Uterus (tissue), 4 donors: ENCODE data around the gene CPLX1. TPM values are rescaled to one million over a fixed set of nuclear protein-coding genes. Genes with fewer than 3 reads are reported as not detected.

Experiments
- DNase-seq, 2 donors: peaks; one replicate each; pipeline ENCODE4 v3.0.0-alpha.2; 2019 to 2020
- H3K27ac ChIP-seq, 2 donors: fragments of 200-600 bp; sonication (generic); 1 replicate in 1 of 2; 2 replicates in 1 of 2; pipeline ENCODE4 v1.5.1; 2016 to 2018
- H3K27me3 ChIP-seq, 2 donors: fragments of 200-600 bp; sonication (generic); one replicate each; pipeline ENCODE4 v1.5.1; 2018 to 2019; ENCODE audit warnings: control low read depth in 1 of 2
- H3K36me3 ChIP-seq, 2 donors: fragments of 200-600 bp; sonication (generic); one replicate each; pipeline ENCODE4 v1.5.1; 2019; ENCODE audit warnings: control low read depth in 1 of 2
- H3K4me1 ChIP-seq, 2 donors: fragments of 200-600 bp; sonication (generic); one replicate each; pipeline ENCODE4 v1.5.1; 2018 to 2019; ENCODE audit warnings: control low read depth in 1 of 2
- H3K4me3 ChIP-seq, 2 donors: fragments of 200-600 bp; sonication (generic); 1 replicate in 1 of 2; 2 replicates in 1 of 2; pipeline ENCODE4 v1.5.1; 2018 to 2019; ENCODE audit warnings: mild to moderate bottlenecking in 1 of 2
- H3K9me3 ChIP-seq, 2 donors: fragments of 200-600 bp; sonication (generic); one replicate each; pipeline ENCODE4 v1.5.1; 2019; ENCODE audit warnings: control low read depth in 1 of 2
- POLR2A ChIP-seq, 2 donors: fragments of 450-650 bp; IDR thresholded peaks; one replicate each; pipeline ENCODE4 v1.6.1; 2016; ENCODE audit warnings: antibody characterized with exemption in 2 of 2, mild to moderate bottlenecking in 1 of 2, moderate library complexity in 1 of 2
- intact Hi-C: fragments of 100-400 bp; cut with DNase I; formaldehyde crosslinking; loops from one replicate; pipeline ENCODE4 v1.15.1; 2023; ENCODE audit warnings: low total_unique reads
- total RNA-seq, 4 donors: library from RNA; depleted of rRNA in 3 of 4; stranded (reverse); fragments of >200 nt in 3 of 4; gene quantifications; one replicate each; pipeline versions ENCODE4 v1.1.0 to v1.2.4, GENCODE V29; 2014 to 2023
- TF ChIP-seq, protein P1 (sequence below), 4 experiments: fragments of 200-600 bp in 2 of 4; fragments of 450-650 bp in 2 of 4; sonication (generic) in 2 of 4; IDR thresholded peaks; one replicate each; pipeline ENCODE4 v1.5.1; 2016 to 2019; ENCODE audit warnings: antibody characterized with exemption in 4 of 4, mild to moderate bottlenecking in 2 of 4, moderate library complexity in 1 of 4
- donor health status: DM: yes; HTN: yes; CAD: no.

Gene CPLX1
- total RNA-seq, 4 donors from 2014 or later: 0.14 to 15.1 (median 2.0) TPM

DNA sequence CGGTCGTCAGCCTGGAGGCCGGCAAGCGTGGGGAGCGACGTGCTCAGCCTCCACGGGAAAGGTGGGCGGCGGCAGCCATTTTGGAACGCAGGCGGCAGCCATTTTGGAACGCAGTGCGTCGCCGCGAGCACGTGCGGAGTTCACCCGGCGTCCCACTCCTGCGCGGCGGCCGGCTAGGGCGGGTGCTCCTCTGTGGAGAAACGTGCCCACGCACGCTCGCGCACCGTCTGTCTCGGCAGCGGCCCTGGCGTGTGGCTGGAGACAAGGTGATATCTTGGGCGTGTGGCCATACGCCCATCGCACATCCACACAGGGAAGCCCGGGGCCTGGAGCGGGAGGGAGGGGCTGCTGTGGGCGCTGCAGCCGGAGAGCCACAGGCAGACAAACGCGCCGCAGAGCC is 21.1 kb downstream of the CPLX1 start:
- no peak overlapping the region for H3K27ac ChIP-seq
- no peaks in the 10 kb centered on the region for H3K4me1 ChIP-seq
- H3K36me3 ChIP-seq: no peaks in the 10 kb centered on the region
- no peaks in the 10 kb centered on the region for H3K9me3 ChIP-seq
- H3K27me3 ChIP-seq: peaks cover 0 to 9% of the 10 kb centered on the region in 2 donors
- intact Hi-C loops: no loop called here
- TF ChIP-seq POLR2A (IDR thresholded peaks at IDR 0.05): no peak
- TF ChIP-seq, protein P1, sequence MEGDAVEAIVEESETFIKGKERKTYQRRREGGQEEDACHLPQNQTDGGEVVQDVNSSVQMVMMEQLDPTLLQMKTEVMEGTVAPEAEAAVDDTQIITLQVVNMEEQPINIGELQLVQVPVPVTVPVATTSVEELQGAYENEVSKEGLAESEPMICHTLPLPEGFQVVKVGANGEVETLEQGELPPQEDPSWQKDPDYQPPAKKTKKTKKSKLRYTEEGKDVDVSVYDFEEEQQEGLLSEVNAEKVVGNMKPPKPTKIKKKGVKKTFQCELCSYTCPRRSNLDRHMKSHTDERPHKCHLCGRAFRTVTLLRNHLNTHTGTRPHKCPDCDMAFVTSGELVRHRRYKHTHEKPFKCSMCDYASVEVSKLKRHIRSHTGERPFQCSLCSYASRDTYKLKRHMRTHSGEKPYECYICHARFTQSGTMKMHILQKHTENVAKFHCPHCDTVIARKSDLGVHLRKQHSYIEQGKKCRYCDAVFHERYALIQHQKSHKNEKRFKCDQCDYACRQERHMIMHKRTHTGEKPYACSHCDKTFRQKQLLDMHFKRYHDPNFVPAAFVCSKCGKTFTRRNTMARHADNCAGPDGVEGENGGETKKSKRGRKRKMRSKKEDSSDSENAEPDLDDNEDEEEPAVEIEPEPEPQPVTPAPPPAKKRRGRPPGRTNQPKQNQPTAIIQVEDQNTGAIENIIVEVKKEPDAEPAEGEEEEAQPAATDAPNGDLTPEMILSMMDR (IDR thresholded peaks at IDR 0.05): no peak
- DNase-seq: no peak
- H3K4me3 ChIP-seq: no peak overlapping the region

DNA sequence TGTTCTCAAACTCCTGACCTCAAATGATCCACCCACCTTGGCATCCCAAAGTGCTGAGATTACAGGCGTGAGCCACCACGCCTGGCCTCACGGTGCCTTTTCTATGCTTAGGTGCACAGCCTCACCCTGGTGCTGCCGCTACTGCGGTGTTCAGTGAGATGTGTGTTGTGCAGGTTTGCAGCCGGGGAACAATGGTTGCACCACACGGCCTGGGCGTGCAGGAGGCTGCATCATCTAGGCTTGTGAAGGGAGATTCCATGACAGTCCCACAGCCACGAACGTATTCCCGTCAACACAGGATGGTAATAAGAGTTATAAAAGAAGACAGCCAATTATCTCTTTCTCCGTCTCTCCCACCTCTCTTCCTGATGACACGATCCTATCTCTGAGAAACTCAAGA is 22.0 kb downstream of the CPLX1 start:
- H3K4me3 ChIP-seq: no peak overlapping the region
- H3K4me1 ChIP-seq: no peaks in the 10 kb centered on the region
- intact Hi-C loops: no loop called here
- no peaks in the 10 kb centered on the region for H3K36me3 ChIP-seq
- no peaks in the 10 kb centered on the region for H3K9me3 ChIP-seq
- no peak for TF ChIP-seq POLR2A (IDR thresholded peaks at IDR 0.05)
- TF ChIP-seq, protein P1 (IDR thresholded peaks at IDR 0.05): no peak
- DNase-seq: no peak
- H3K27ac ChIP-seq: no peak overlapping the region
- H3K27me3 ChIP-seq: peaks cover 0 to 9% of the 10 kb centered on the region in 2 donors

DNA sequence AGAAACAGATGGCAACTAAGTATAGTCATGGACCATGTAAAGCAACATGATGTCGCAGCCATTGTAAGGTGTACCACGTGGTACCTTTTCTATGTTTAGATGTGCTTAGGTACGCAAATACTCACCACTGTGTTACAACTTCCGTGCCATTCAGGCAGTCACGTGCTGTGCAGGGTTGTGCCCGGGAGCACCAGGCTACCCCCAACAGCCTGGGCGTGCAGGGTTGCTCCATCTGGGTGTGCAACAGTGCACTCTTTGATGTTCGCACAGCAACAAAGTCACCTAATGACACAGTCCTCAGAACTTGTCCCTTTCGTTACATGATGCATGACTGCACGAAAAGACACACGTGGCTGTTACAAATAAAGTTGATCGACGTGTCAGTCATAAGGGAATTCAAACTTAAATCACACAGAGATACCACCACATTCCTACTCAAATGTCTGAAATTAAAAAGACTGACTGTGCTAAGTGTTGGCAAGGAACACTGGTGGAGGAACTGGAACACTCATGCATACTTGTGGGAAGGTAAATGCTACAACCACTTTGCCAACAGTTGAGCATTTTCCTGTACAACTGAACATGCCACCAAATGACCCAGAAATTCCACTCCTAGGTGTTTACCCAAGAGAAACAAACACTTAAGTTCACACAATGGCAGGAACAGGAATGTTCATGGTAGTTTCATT is 24.3 kb downstream of the CPLX1 start:
- peaks cover 0 to 5% of the 10 kb centered on the region in 2 donors for H3K27me3 ChIP-seq
- no peaks in the 10 kb centered on the region for H3K4me1 ChIP-seq
- H3K4me3 ChIP-seq: no peak overlapping the region
- intact Hi-C loops: no loop called here
- H3K27ac ChIP-seq: no peak overlapping the region
- H3K9me3 ChIP-seq: no peaks in the 10 kb centered on the region
- DNase-seq: no peak
- no peak for TF ChIP-seq POLR2A (IDR thresholded peaks at IDR 0.05)
- TF ChIP-seq, protein P1 (IDR thresholded peaks at IDR 0.05): no peak
- no peaks in the 10 kb centered on the region for H3K36me3 ChIP-seq

DNA sequence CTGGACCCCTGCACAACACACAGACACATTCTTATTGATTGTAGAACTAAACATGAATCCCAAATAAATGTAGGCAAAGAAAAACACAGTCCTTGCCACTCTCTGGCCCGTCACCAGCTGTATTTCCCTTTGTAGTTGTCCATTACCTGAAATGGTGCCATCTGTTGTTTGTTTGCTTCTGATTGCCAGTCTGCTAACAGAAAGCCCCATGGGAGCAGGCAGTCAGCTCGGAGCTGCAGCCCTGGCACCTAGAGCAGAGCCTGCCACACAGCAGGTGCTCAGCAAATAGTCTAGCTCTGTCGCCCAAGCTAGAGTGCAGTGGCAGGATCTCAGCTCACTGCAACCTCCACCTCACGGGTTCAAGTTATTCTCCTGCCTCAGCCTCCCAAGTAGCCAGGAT is 28.9 kb downstream of the CPLX1 start:
- H3K9me3 ChIP-seq: no peaks in the 10 kb centered on the region
- no peak overlapping the region for H3K4me3 ChIP-seq
- intact Hi-C loops: no loop called here
- no peak overlapping the region for H3K27ac ChIP-seq
- H3K36me3 ChIP-seq: no peaks in the 10 kb centered on the region
- no peak for TF ChIP-seq POLR2A (IDR thresholded peaks at IDR 0.05)
- TF ChIP-seq, protein P1 (IDR thresholded peaks at IDR 0.05): no peak
- peaks cover 20 to 26% of the 10 kb centered on the region in 2 donors for H3K27me3 ChIP-seq
- DNase-seq: no peak
- H3K4me1 ChIP-seq: peaks cover 0 to 18% of the 10 kb centered on the region in 2 donors

DNA sequence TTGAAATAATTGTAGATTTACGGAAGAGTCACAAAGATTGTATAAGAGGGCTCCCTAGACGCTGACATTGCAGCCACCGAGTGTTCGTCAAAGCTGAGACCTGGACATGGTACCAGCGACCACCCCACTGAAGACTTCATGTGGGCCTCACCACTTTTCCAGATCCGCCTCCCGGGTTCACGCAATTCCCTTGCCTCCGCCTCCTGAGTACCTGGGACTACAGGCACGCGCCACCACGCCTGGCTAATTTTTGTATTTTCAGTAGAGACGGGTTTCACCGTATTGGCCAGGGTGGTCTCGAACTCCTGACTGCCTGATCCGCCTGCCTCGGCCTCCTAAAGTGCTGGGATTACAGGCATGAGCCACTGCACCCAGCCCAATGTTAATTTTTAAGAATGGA is 29.7 kb downstream of the CPLX1 start:
- peaks cover 0 to 21% of the 10 kb centered on the region in 2 donors for H3K4me1 ChIP-seq
- no peak for DNase-seq
- H3K27me3 ChIP-seq: peaks cover 20 to 26% of the 10 kb centered on the region in 2 donors
- H3K36me3 ChIP-seq: no peaks in the 10 kb centered on the region
- no peaks in the 10 kb centered on the region for H3K9me3 ChIP-seq
- H3K27ac ChIP-seq: no peak overlapping the region
- intact Hi-C loops: no loop called here
- no peak for TF ChIP-seq POLR2A (IDR thresholded peaks at IDR 0.05)
- TF ChIP-seq, protein P1 (IDR thresholded peaks at IDR 0.05): no peak
- no peak overlapping the region for H3K4me3 ChIP-seq
